Endometrium (tissue), 2 donors: ENCODE data around the gene RNF4.
"Not testable (repeated sequence)": the region's sequence is repeated elsewhere in the genome, so short reads cannot be mapped to it uniquely, and the experiment has no call there.

Source experiments
- FAIRE-seq: peaks from 2 replicates; lab custom pipeline; 2012; peaks lifted over from hg19 to GRCh38; lab: Jason Lieb, UNC
- donor health status: control.
- donor health status: control.

Gene RNF4, protein sequence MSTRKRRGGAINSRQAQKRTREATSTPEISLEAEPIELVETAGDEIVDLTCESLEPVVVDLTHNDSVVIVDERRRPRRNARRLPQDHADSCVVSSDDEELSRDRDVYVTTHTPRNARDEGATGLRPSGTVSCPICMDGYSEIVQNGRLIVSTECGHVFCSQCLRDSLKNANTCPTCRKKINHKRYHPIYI

DNA sequence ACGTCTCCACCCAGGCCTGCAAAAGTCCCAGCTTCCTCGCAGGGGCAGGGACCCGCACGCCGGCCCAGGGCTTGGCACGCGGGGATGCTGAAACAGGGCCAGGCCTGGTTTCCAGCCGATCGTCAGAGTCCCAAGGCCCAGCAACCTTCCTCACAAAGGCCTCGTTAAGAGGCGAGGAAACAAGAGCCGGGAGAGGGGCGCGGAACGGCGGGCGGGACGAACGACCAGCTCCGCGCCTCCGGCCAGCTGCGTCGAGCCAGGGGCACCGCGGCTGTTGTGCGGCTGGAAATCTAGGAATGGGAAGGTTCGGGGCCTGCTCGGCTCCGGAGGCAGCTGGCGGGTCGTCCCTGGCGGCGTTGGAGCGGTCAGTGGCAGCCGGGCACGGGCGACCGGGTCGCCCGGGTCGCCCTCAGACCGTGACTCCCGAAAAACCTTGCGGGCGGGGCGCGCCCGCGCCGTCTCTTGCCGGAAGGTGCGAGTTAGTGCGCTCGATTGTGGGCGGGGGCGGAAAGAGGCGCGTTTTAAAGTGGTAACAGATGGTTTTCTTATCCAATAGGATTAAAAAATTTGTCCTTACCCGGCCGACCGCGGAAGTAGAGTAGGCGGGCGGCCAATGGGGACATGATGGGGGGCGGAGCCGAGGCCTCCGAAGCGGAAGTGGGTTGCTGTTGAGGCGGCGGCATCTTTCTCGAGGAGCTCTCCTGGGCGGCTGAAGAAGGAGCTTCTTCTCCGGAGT lies at the start of gene RNF4:
Gene RNF4 (plus strand): TSS at position 651 of the 736 bp plus-strand sequence. CDS start 21,388 bp downstream, outside the sequence.
- FAIRE-seq: peak; percentile 92

DNA sequence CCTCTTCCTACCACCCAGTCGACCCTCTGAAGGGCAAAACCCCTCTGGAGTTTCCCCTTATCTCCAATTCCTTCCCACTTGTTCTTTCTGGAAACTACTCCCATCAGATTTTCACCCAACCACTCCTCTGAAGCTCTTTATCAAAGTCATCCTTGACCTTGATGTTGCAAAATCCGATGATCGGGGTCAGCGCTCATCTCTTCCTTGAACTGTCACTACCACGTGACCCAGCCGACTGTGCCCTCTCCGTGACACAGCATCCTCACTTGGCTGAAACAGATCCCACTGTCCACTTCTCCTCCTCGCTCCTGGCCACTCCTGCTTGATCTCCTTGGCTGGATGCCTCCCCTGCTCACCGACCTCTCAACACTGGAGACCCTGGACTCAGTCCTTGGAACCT lies 49.1 kb upstream of the RNF4 start:
- no peak for FAIRE-seq

DNA sequence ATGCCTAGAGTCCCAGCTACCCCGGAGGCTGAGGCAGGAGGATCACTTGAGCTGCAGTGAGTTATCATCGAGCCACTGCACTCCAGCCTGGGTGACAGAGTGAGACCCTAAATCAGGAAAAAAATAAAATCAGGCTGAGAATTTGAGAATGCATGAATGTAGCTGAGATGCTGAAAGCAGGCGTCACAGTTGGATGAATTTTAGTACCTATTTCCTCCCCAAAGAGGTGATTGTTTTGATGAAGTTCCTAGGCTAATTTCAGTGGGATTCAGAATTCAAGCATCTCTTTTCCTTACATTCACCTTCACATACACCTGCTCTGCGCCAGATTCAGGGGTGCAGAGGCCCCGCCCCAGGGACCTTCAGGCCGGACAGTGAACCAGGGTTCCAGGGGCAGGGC lies 47.0 kb upstream of the RNF4 start:
- FAIRE-seq: no peak

DNA sequence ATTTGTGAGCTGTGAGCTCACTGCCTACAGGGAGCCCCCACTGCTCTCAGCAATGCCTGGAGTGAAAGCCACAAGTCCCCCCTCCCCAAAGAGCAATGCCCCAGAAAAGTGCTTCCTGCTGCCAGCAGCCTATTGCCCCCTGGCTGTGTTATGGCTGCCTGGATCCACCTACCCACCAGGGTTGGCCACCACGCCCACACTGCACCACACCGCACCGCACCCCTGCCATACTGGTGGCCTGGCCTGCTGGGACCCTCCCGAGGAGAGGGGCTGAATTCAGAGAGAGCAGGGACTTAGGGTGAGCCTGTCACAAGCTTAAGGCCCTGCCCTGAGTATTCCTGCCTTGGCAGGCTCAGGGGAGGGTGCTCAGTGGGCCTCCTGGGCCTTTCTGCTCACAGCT lies 45.8 kb upstream of the RNF4 start:
- no peak for FAIRE-seq

DNA sequence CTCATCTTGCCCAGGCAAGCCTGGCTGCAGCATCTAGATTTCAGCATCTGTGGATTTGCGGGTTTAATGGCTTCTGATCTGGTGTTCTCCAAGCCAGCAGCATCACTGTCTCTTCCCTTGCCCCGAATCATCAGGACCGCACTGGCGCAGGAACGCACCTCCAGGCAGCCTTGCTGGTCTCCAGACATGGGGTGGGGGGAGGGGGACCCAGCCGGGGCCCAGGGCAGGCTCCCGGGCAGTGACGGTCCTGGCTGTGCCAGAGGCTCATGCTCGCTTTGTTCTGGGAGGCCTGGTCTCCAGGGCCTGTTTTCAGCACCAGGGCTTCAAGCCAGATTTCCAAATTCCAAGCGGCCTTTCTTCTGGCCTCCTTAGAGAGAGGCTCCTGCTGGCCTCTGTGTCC lies 45.2 kb upstream of the RNF4 start:
- no peak for FAIRE-seq

DNA sequence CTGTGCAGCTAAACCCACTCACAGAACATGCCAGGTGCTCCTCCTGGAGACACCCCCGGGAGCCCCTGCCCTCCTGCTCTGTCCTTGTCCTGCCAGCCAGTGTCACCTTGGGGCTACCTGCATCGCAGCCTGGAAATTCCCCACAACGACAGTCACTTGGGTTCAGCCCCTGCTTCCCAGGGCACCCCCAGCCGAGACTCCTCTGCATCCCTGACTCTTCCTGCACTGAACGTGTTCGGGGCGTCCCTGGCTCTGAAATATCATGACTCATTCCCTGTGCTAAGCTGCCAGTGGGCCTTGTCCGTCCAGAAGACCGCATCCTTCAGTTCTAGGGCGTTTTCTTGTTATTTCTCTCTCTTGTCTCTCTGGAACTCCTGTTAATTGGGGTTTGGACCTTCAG lies 44.3 kb upstream of the RNF4 start:
- FAIRE-seq: no peak

DNA sequence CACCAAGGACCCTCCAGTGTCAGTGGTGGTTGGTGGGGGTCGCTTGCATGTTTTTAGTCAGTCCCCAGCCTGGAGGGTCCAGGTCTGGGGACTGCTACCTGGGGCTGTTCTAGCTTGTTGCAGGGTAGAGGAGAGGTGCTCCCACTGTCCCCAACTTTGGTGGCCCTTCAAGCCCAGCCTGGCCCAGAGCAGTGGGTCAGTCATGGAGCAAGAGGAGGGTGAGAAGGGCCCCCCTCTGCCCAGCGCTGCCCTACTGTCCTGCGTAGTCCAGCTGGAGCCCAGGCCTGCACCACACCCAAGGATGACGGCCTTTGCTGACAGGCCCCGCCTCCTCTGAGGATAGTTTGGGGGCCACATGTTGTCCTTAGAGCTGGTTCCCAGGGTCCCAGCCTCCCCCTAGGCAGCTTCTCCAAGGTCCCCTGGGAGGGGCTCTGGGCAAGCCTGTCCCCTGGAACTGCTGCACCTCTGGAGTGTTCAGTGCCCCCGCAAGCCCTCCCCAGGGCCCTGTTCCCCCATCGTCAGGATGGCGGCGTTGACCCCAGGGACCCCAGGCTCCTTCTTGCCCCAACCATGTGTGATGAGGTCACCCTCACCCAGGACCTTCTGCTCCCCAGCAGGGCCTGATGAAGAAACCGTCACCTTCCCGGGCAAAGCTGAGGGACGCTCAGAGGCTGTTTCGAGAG lies 43.4 kb upstream of the RNF4 start:
- FAIRE-seq: no peak

DNA sequence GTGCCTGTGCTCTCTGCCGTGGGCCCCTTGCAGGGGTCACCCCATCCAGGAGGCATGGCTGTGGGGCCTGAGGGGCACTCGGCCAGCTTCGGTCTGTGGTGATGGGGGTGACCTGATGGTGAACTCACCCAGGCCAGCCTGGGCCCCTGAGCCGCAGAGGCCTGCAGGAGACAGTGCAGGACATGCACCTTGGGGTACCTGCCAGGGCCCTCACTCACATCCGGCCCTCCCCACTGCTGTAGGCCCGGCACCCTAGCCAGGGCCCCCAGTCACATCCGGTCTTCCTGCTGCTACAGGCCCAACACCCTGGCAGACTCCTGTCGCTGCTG lies 42.9 kb upstream of the RNF4 start:
- no peak for FAIRE-seq

DNA sequence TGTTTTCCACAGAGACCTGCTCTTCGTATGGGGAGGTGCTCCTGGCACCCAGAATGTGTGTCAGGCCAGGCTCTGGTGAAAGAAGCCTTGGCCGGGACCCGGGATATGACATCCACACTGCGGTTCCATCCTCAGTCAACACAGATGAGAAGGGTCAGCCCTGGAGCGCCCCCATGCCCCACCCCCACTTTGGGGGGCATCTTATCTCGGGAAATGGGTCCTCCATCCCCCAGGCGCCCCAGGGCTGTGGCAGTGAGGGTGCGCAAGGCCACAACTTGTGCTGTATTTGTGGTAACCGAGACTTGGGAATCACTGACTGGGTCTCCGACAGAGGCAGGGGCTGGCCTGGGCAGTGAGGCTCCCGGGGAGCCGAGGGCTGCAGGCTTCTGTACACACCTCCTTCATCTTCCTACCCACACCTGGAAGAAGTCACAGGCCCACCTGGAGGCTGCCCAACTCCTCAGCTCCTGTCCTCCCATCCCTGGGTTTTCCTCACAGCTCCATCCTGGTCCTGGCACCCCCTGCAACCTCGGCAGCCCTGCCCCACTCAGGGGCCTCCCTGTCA lies 42.1 kb upstream of the RNF4 start:
- no peak for FAIRE-seq

DNA sequence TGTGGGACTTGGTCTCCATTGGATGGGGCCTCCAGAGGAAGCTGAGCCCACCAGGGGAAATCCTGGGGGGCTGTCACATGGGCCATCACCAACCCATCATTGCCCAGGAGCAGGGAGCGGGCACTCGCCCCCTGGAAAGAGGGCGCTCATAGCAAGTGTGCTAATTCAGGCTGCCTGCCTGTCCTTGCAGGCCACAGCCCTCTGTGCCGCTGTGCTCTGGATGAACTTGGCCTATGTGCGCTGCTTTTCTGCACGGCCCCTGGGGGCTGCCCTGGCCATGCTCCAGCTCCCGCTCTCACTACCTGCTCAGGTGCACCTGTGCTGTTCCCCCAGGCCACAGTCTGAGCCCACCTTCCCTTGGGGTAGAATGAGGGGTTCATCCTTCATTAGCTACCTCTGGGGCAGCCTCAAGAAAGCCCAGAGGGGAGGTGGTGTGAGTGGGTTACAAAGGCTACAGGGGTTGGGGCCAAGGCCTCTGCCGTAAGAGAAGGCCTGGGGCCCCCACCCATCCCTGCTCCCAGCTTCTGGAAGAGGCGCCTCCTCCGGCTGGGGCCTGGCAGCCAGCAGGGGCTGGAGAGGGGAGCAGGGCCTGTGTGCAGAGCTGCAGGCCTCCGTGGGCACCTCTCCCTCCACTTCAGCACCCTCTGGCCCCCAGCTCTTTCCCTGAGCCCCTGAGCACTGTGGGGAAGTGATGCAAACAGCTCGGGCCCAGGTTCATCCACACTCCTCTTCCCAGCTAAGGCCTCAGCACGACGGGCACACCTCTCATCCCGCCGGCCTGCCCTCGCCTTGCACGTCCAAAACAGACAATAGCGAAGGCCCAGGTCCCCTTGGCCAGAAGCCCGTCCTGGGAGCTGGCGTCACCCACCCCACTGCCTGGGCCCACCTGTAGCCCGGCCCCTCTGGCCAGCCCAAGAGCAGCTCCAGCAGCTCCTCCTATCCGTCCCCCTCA lies 41.2 kb upstream of the RNF4 start:
- FAIRE-seq: no peak

DNA sequence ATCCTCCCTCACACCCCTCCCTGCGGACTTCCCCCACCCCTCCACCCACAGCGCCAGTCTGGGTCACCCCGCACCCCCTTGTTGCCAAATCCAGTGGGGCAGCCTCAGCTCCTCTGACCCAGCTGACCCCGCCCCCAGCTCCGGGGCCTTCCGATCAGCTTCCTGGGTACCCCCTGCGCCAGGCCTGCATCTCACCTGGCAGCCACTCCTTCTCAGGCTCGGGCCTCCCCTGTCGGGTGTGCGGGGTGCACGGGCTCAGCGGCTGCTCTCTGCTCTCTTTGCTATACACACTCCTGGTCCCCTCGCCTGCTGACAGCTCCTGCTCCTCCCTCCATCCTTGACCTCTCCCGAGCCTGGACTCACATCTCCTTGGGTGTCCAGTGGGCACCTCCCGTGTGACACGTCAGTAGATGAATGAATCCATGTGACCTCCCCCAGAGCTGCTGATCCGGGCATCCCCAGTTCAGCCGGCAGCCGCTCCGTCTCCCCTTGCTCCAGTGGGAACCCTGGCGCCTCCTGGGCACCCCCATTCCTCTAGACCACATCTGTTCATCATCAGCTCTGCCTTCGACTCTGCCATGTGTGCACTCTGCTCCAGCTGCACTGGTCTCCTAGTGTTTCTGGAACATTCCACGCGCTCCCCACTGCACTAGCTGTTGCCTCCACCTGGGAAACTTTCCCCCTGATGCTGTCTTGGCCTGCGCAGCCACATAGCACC lies 40.3 kb upstream of the RNF4 start:
- no peak for FAIRE-seq

DNA sequence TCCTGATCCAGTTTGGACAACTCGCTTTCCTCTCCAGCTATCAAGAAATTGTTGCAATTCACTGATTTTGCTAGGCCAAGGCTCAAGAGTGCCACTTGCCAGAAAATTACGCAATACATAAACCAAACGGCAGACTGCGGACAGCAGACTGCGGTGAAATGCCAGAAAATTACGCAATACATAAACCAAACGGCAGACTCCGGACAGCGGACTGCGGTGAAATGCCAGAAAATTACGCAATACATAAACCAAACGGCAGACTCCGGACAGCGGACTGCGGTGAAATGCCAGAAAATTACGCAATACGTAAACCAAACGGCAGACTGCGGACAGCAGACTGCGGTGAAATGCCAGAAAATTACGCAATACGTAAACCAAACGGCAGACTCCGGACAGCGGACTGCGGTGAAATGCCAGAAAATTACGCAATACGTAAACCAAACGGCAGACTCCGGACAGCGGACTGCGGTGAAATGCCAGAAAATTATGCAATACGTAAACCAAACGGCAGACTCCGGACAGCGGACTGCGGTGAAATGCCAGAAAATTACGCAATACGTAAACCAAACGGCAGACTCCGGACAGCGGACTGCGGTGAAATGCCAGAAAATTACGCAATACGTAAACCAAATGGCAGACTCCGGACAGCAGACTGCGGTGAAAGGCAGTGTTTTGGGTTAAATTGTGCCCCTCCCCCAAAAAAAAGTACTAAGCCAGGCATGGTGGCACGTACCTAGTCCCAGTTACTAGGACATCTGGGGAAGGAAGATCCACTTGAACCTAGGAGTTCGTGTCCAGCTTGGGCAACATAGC lies 38.8 kb upstream of the RNF4 start:
- FAIRE-seq: not testable (repeated sequence)

DNA sequence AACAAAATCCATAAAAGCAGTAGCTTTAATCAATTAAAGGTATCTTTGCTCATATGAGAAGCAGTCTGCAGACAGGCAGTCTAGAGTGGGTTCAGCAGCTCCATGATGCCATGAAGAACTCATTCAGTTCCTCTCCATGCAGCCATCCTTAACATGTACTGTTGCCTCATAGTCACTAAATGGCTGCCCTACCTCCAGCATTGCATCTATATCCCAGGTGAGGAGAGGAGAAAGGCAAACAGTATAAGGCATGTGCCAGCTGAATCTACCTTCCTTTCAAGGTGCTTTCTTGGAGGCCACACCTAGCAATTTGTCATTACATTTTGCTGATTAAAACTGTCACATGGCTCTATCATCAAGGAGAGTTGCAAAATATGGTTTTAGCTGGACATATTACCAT lies 36.9 kb upstream of the RNF4 start:
- FAIRE-seq: no peak

DNA sequence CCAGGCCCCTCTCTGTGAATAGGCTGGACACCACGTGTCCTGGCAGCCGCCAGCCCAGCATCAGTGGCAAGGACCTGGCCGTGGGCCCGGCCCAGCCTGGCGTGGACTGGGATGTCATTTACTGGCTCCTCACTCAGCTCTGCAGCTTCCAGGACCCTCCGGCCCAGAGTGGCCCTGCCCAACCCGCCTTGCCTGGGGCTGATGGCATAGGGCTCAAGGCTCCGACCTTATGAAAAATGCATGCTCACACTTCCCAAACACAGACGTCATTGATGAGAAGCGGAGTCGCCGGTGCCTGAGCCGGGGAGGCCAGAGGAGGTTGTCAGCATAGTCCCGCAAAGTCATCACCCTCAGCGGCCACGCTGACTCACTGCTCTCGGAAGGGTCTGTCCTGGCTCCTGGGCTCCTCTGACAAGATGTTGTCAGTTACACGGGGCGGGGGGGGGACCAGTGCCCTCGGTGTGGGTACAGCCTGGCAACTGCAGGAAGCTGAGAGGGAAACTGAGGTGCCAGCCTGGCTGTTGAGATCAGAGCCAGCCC lies 35.8 kb upstream of the RNF4 start:
- no peak for FAIRE-seq

DNA sequence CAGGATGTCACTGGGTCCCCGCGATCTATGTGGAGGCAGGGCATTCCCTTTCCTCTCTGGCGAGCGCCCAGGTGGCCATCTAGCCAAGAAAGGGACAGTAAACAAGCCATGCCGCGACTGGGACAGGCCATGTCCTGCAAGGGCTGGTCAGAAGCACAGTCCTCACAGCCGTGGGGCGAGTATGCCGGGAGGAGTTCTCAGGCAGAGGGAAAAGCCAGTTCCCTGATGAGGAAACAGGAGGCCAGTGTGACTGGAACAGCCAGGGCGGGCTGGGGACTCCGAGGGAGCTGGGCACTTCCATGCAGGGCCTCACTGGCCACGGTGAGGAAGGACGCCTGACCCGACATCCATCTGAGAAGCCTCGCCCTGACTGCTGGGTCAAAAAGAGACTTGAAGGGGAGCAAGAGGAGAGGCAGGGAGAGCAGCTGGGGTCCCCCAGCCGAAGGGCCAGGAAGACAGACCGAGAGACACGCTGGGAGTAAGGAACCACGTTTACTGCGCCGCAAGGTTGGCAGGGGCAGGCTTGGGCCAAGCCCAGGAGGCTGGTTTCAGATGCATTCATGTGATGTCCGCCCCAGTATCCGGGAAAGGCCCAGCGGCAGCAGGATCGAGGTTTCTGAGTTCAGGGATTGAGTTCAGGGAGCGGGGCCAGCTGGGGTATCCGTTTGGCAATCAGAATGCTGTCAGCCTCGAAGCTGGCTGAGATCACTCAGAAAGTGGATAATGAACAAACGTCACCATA lies 35.1 kb upstream of the RNF4 start:
- no peak for FAIRE-seq

DNA sequence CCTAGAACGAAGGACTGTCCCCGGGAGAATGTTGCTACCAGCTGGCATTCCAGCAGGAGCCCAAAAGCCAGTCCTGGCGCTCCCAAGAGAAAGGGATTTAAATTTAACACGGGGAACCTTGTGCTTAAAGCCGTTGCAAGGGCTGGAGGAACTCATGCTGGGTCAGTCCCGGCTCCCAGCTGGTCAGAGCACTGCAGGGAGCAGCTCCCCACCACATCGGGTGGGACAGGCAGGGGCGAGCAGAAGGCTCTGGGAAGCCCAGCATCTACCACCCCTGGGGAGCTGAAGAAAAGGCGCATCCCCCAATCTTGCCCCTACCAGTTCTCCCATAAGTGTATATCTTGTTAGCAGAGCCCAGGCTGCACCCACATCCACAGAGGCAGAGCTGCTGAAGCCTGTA lies 34.5 kb upstream of the RNF4 start:
- FAIRE-seq: no peak

DNA sequence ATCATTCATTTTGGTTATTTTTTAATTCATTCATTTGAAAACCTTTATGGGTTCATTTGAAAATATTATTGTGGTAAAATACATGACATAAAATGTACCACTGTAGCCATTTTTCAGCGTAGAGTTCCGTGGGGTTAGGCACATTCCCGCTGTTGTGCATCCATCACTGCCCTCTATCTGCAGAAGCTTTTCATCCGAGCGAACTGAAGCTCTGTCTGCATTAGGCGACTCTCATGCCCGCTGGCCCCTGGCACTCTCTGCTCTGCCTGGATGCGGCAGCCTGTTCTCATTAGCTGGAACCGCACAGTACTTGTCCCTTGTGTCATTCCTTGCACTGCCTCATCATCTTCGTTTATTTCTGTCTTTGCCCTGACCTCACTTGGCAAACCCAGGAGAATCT lies 32.6 kb upstream of the RNF4 start:
- FAIRE-seq: no peak

DNA sequence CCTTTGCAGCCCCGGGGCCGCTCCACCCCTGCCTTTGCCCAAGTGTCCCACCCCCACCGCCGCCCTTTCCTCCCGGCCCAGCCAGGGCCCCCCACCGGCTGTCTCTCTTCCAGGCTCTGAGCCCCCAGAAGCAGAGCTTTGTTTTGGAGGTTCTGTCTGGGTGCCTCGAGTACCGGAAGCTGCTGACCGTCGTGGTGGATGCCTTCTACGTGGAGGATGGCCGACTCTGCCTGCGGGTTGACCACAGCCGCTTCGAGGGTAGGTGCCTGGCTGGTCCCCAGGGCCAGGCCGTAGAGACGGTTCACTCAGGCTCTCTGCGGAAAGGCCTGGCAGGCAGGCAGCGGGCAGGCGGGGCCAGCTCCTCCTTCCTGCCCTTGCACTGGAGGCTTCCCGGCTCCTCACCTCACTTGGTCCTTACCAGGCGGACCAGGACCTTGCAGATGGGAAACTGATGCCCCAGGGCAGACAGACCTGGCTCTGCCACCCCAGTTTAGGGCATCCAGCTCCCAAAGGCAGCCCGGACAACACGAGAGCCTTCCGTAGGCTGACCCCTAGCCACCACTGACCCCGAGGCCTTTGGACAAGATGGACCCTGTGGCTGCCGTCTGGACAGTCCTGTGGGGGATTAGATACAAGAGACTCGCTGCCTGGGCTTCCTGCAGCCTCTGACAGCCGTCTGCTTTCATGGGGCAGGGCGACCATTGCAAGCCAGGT lies 32.0 kb upstream of the RNF4 start:
- no peak for FAIRE-seq
